ENCODE measurements around the gene TMEM250.

The TMEM250 gene

DNA sequence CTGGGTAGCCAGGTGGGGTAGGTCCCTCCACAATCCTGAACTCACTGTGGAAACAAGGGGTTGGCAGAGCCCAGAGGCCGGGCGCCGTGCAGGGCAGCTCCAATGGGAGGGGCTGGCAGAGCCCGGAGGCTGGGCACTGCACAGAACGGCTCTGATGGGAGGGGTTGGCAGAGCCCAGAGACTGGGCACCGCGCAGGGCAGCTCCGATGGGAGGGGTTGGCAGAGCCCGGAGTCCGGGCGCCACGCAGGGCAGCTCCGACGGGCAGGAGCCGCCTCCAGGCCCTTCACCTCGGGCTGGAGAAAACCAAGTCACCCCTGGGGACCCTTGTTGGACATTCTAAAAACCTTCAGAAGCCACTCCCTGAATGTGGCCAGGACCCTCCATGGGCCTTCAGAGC lies 32.9 kb downstream of the TMEM250 start:
- H3K4me1 ChIP-seq (ENCODE audit: insufficient read depth, low read length), result peaks cover 26% of the 10 kb centered on the region
- no peaks in the 10 kb centered on the region for H3K36me3 ChIP-seq (ENCODE audit: insufficient read depth, low read length)
- no peak overlapping the region for H3K9ac ChIP-seq (ENCODE audit: low read depth, low read length)
- no peaks in the 10 kb centered on the region for H3K9me3 ChIP-seq (ENCODE audit: control insufficient read depth, insufficient read depth, low read length)

DNA sequence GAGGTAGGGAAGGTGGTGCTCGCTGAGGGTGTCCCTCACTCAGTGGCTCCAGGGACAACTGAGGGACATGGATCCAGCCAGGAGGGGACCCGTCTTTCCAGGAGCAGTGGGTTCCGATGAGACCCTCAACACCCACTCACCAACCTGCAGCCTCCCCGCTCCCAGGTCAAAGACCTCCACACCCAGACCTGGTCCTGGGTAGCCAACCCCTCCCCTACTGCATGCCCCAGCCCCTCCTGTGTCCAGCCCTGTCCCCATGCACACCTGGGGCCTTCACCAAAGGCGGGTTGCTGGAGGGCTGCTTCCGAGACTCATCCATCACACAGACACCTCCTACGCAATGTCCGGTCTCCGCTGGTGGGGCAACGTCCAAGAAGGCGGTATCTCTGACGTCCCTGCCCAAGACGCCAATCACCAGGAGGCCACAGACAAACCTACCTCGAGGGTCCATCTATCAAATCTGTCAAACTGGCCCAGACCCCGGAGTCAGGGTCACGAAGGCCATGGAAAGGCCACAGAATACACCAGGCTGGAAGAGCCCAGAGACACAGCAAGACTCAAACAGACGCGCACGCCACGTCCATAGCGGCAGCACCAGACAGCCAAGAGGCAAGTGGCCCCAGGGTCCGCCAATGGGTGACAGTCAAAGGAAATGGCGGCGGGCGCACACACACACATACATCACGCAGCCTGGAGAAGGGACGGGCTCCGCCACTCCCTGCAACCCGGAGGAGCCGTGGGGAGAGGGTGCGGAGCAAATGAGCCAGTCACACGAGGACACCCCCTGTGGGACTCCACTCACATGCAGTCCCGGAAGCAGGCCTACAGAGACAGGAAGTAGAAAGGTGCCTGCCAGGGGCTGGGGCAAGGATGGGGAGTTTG lies 34.4 kb downstream of the TMEM250 start:
- no peaks in the 10 kb centered on the region for H3K36me3 ChIP-seq (ENCODE audit: insufficient read depth, low read length)
- peaks cover 15% of the 10 kb centered on the region for H3K4me1 ChIP-seq (ENCODE audit: insufficient read depth, low read length)
- H3K9me3 ChIP-seq (ENCODE audit: control insufficient read depth, insufficient read depth, low read length), result no peaks in the 10 kb centered on the region
- H3K9ac ChIP-seq (ENCODE audit: low read depth, low read length), result no peak overlapping the region

DNA sequence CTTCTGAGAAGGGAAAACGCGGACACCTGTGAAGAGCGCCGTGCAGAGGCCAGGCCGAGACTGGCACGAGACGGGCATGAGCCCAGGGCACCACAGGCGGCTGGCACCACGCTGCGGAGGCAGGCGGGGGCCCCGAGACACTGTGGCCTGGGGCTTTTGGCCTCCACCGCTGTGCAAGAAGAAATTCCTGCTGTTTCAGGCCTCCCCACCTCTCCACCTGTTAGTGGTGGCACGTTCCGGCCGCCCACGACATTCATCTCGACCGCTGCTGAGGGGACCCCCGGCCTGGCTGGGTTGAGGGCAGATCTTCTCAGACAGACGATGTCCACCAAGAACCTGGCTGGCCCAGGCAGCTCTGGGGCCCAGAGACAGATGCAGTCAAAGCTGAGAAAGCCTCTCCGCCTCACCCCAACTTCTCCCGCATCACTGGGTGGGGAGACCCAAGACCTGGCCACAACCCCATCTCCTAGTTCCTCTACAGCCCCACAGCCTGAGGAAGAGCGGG lies 35.1 kb downstream of the TMEM250 start:
- Histone ChIP-seq H3K4me1 (ENCODE audit: insufficient read depth, low read length) (peaks cover 9% of the 10 kb centered on the region), H3K36me3 (ENCODE audit: insufficient read depth, low read length) (no peaks in the 10 kb centered on the region), H3K9me3 (ENCODE audit: control insufficient read depth, insufficient read depth, low read length) (no peaks in the 10 kb centered on the region), H3K9ac (ENCODE audit: low read depth, low read length) (no peak overlapping the region)

DNA sequence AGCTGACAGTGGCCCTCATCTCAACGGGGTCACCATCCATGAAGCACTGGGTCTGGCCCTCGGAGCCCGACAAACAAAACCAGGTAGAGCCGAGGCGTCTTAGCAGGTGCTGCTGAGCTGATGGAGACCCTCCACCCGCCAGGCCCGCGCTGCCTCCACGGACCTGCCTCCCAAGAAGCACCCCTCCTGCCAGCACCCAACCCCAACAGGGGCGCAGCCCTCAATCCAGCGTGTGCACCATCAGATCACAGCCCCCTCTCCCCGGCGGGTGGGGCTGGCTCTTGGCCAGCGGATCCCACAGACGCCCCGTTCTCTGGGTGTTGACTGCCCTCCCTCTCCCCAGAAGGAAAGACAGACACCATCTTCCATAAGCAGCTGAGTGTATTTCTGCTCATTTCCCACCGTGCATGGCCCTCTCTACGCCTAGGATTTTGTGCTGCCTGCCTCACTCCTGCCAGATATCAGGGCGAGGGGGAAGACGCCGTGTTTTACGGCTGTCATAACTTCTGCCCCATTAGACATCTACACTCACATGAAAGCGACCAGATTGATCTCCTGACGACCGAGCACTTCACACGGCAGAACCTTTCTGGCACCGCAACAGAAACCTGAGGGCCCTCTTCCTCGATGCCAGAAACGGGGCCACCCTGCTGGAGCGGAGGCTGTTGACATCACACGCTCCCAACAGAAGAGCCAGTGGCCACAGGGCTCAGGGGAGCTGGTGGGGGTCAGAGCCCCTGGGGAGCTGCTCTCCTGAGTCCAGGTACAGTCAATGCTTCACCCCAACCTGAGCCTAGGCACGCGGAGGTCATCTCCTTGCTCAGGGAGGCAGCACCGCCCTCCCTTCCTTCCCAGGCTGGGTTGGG lies 35.9 kb downstream of the TMEM250 start:
- no peaks in the 10 kb centered on the region for H3K36me3 ChIP-seq (ENCODE audit: insufficient read depth, low read length)
- H3K4me1 ChIP-seq (ENCODE audit: insufficient read depth, low read length), result peaks cover 5% of the 10 kb centered on the region
- no peaks in the 10 kb centered on the region for H3K9me3 ChIP-seq (ENCODE audit: control insufficient read depth, insufficient read depth, low read length)
- H3K9ac ChIP-seq (ENCODE audit: low read depth, low read length), result no peak overlapping the region

DNA sequence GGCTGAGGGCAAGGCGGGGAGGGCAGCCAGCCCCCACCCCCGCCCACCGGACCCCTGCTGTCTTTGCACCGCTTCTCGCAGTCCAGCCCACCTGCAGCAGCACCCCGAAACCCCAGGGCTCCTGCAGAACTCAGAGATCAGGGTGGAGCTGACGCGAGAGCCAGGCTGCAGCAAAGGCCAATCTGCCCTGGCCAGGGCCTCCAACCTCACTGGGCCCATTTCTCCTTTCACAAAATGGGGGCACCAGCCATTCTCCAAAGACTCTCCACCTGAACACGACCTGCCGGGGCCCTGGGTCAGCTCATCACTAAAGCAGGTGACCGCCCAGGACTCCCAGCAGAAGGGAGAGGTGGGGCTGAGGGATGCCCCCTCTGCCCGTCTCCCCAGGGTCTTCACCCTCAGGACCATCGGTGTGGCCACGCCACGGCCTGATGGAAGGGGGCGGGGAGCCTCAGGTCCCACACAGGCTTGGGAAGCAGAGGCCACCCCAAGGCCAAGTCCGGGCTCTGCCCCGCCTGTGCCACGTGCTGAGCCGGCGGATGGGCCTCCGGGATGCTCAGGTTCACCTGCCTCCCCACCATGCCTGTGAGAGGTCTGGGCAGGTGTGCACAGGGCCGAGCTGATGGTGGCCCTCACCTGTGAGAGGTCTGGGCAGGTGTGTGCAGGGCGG lies 36.7 kb downstream of the TMEM250 start:
- Histone ChIP-seq H3K36me3 (ENCODE audit: insufficient read depth, low read length) (no peaks in the 10 kb centered on the region), H3K9me3 (ENCODE audit: control insufficient read depth, insufficient read depth, low read length) (no peaks in the 10 kb centered on the region)

DNA sequence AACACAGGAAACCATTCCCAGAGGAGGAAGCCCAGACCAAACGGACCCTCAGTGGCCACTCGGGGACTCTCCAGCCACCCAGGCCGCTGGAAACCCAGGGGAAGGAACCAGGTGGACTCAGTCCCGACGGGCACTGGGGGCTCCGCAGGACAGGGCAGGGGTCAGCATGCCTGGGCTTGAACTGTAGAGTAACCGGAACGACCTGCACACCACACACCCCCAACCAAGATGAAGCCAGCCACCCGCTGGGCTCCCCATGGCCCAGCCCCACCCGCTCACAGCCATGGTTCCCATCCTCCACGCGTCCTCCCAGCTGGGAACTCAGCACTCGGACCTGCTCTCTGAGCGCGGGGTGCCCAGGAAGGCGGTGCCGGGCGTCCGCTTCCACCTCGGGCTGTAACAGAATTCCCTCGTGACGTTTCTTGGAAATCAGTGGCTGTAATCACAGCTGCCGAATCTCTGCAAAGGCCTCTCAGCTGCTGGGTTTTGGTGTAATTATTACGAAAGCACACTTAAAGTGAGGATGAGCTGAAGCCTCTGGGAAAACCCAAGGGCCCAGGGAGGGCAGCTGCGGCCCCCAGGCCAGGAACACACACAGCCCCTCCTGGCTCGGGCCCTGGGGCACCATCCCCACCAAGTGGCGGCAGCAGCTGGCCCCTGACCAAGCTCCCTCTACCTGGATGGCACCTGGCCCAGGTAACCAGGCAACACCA lies 37.4 kb downstream of the TMEM250 start:
- Histone ChIP-seq H3K36me3 (ENCODE audit: insufficient read depth, low read length) (no peaks in the 10 kb centered on the region), H3K9ac (ENCODE audit: low read depth, low read length) (no peak overlapping the region), H3K4me1 (ENCODE audit: insufficient read depth, low read length) (no peaks in the 10 kb centered on the region; the same call in 1 of the 2 replicates), H3K9me3 (ENCODE audit: control insufficient read depth, insufficient read depth, low read length) (no peaks in the 10 kb centered on the region)

More for the DNA sequence above, 36.7 kb downstream of the TMEM250 start:
- H3K4me1 ChIP-seq (ENCODE audit: insufficient read depth, low read length), result peaks cover 3% of the 10 kb centered on the region
- H3K9ac ChIP-seq (ENCODE audit: low read depth, low read length), result no peak overlapping the region

DNA sequence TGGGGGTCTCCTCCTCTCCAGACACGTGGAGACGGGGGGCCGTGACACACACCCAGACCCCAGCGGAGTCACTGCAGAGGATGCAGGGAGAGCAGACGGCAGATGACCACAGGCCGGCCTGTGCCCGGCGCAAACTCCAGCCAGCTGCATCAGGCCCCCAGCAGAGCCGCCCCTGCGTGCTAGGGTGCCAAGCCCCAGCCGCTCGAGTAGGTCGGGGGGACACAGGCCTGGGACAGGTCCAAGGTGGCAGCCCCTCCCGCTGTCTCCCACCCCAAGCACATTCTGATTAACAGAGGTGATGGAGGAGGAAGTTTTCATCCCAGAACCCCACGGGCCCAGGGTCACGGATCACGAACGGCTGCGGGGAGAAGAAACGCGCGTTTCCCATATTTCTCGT lies 38.0 kb downstream of the TMEM250 start:
- Histone ChIP-seq H3K9ac (ENCODE audit: low read depth, low read length) (no peak overlapping the region), H3K36me3 (ENCODE audit: insufficient read depth, low read length) (no peaks in the 10 kb centered on the region), H3K9me3 (ENCODE audit: control insufficient read depth, insufficient read depth, low read length) (no peaks in the 10 kb centered on the region), H3K4me1 (ENCODE audit: insufficient read depth, low read length) (no peaks in the 10 kb centered on the region)

DNA sequence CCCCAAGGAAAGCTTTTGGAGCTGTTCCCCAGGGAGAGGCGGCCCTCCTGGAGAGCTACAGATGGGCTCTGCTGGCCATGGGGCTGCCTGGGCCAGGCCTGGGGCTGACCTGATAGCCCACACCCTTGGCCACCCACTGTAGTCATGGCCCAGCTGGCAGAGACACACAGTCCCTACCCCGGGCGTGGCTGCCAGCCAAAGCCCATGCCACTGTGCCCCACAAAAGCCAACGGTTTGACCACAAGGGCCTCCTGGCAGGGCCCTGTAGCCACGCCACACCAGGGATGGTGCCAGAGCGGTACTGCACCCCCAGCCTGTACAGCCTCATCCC lies 38.8 kb downstream of the TMEM250 start:
- no peaks in the 10 kb centered on the region for H3K4me1 ChIP-seq (ENCODE audit: insufficient read depth, low read length)

DNA sequence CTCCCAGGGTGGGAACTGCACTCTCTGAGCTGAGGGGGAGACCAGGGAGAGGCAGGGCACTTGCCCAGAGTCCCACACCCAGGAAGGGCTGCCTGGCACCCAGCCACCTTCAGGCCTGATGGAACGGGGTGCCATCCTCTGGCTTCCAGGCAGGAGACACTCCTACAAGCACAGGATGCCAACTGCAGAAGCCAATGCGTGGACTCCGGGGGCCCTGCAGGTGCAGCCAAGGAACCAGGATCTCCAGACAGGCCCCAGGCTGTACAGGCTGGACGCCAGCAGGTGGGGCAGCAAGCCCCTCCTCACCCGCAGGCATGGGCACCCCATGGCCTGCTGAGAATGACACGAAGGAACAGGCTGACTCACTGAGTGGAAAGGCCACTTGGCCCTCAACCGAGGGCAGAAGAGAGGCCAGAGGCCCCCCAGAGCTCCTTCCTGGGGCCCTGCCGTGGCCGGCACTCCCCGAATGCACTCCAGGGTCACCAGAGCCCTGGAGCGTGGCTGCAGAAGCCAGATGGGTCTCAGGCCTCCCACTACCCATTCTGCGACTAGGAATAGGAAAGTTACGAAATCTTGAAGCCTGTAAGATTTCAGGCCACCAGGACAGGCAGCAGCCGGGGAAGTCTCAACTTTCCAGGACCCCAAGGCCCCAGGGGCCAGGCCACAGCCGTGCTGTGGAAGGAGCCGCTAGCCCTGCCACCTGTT lies 39.3 kb downstream of the TMEM250 start:
- H3K36me3 ChIP-seq (ENCODE audit: insufficient read depth, low read length), result no peaks in the 10 kb centered on the region
- no peaks in the 10 kb centered on the region for H3K4me1 ChIP-seq (ENCODE audit: insufficient read depth, low read length)
- H3K9ac ChIP-seq (ENCODE audit: low read depth, low read length), result peak overlapping the region; percentile 15; the same call in 1 of the 2 replicates
- H3K9me3 ChIP-seq (ENCODE audit: control insufficient read depth, insufficient read depth, low read length), result no peaks in the 10 kb centered on the region

More for the DNA sequence above, 38.8 kb downstream of the TMEM250 start:
- no peaks in the 10 kb centered on the region for H3K36me3 ChIP-seq (ENCODE audit: insufficient read depth, low read length)
- no peak overlapping the region for H3K9ac ChIP-seq (ENCODE audit: low read depth, low read length)
- H3K9me3 ChIP-seq (ENCODE audit: control insufficient read depth, insufficient read depth, low read length), result no peaks in the 10 kb centered on the region

DNA sequence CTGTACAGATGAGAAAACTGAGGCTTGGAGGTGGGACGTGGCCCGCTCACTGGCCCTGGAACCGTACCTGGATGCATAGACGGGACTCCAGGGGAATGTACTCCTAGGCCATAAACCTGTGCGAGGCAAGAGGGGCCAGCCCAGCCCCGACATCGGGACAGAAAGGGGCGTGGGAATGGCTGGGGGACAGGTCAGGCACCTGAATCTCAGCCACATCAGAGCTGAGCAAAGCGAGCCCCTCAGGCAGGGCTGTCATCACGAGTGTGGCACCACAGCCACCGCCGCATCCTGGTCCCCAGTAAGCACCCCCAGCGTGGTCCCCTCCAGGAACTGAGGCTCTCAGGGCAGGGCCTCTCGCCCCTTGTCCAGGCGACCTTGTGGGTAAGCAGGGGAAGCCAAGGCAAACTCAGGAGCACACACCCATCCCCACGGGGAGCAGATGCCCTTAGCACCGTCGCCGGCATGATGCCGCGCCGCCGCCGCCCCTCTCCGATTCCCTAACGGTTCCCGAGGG lies 40.1 kb downstream of the TMEM250 start:
- Histone ChIP-seq H3K9me3 (ENCODE audit: control insufficient read depth, insufficient read depth, low read length) (no peaks in the 10 kb centered on the region), H3K4me1 (ENCODE audit: insufficient read depth, low read length) (no peaks in the 10 kb centered on the region), H3K36me3 (ENCODE audit: insufficient read depth, low read length) (no peaks in the 10 kb centered on the region), H3K9ac (ENCODE audit: low read depth, low read length) (no peak overlapping the region)

DNA sequence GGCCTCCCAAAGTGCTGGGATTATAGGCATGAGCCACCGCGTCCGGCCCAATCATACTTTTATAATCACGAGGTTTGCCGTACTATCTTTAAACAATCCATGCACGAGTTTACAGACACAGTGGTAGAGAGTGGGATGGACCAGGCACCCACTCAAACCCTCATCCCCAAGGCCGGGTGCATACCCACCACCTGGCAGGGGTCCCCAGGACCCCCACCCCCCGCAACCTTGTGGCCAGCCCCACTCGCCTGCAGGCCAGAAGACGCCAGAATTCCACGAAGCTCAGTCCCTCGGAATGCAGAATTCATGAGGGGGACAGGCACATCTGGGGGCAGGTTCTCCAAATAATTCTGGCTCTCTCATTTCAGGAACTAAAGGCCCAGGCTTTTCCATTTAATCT lies 40.7 kb downstream of the TMEM250 start:
- Histone ChIP-seq H3K9ac (ENCODE audit: low read depth, low read length) (no peak overlapping the region), H3K36me3 (ENCODE audit: insufficient read depth, low read length) (no peaks in the 10 kb centered on the region)

DNA sequence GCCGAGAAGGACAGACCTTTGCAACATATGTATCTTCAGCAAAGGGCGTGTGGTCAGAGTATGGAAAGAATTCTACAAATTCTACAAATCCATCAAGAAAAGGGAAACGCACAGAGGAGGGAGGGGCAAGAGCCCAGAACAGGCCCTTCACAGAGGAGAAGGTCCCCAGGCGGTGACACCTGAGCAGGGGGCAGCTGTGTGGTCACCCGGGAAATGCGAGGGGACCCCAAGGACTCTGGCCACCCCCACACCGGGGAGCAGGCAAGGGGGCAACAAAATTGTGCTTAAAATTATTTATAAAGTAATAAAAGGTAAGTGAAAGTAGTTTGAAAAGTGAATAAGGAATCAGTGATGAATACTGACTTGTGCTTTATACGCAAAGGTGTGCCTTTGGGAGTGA lies 41.2 kb downstream of the TMEM250 start:
- Histone ChIP-seq H3K9me3 (ENCODE audit: control insufficient read depth, insufficient read depth, low read length) (no peaks in the 10 kb centered on the region), H3K9ac (ENCODE audit: low read depth, low read length) (no peak overlapping the region), H3K4me1 (ENCODE audit: insufficient read depth, low read length) (no peaks in the 10 kb centered on the region), H3K36me3 (ENCODE audit: insufficient read depth, low read length) (no peaks in the 10 kb centered on the region)

More for the DNA sequence above, 40.7 kb downstream of the TMEM250 start:
- Histone ChIP-seq H3K4me1 (ENCODE audit: insufficient read depth, low read length) (no peaks in the 10 kb centered on the region), H3K9me3 (ENCODE audit: control insufficient read depth, insufficient read depth, low read length) (no peaks in the 10 kb centered on the region)
